GM18858 (cell line): Measurements from ENCODE around the gene SIK2.
A peak's percentile ranks its signal among the peaks of the same experiment; 100 is the strongest.
"Not testable (repeated sequence)": the region's sequence is repeated elsewhere in the genome, so short reads cannot be mapped to it uniquely, and the experiment has no call there.

Experiments
- ATAC-seq: cut with Tn5 transposase; IDR thresholded peaks from one replicate; pipeline ENCODE4 v1.9.1; 2021; ENCODE audit not compliant: unreplicated experiment

Gene SIK2

DNA sequence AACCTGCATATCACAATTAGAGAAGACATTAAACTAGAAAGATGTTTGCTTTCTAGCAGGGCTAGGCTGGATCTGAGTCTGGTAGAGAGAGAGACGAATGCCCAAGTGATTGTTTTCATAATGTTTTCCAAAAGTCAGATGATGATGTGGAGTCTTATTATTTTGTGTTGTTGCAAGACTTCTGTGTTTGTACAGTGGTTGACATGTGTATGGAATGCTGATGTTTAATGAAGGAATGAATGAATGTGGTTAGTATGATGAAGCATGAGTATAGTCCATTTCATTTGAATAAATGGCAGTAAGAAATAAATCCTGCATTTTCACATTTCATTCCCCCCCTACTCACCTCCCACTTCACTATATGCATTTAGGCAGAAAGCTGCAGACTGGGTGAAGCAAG is 94.3 kb downstream of the SIK2 start:
- no peak for ATAC-seq

DNA sequence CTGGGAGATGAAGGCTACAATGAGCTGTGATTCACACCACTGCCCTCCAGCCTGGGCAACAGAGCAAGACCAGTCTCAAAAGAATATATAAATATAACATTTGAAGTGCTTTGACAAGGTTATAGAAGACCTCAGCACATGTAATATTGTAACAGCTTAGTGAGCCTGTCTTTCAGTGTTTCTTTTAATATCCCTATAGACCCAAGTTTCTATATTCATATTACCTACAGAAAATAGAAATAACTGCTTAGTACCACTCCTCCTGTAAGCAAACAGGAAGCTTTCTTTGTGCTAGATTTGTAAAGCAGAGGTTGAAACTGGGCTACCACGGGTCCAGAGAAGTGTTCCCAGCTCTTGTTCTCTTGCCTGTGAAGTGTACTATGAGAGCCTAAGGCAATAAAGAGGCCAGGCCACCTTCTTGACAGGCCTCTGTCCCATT is 95.7 kb downstream of the SIK2 start:
- ATAC-seq: peak; percentile 67

DNA sequence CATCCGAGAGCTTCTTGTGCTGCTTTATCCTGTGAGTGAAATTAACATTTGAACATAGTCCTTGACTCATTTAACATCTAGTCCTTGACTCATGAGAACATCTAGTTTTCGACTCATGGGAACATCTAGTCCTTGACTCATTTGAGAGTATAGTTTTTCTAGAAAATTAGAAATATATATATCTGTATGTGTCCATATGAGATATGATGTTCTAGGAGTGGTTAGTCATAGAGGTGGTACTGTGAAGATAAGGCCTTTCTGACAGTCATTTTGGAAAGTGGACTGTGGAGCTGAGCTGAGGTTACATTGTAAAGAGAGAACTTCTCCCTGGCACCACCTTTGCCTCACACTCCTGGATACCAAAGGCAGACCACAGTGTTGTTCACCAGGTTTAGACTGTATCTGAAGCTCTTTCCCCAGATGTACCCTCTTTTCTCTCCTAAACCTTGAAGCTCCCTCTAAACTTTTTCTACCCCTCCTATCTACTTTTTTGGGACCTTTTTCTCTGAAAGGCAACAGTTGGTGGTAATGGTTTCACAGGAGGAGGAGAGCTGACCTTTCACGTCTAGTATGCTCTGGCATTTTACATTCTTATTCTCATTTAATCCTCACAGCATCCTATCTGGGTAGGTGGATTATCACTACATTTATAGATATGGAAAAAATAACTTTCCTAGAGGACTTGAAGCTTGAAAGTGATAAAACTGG is 96.8 kb downstream of the SIK2 start:
- no peak for ATAC-seq

DNA sequence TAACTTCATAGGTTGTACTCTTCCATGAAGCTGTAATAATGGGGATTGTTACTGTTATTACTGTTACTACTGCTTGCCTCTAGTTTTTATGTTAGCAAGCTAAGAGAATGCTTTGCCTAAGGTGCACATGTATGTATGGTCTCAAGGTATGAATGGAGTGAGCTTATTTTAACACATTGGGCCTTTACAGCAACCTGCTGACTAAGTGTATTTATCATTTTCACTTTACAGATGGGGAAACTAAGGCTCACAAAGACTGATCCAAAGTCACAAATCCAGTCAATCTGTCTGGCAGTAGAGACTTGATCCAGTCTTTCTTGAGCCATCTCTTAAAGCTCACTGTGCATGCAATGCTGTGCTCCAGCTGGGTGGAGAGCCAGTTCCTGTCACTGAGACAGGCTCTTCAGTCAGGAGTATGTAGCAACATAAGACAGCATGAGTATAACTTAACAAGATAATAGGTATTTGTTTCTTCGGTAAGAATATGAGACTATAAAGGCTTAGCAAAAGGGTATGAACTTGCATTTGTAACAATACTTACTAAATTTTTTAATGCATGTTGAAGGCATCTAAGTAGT is 97.4 kb downstream of the SIK2 start:
- no peak for ATAC-seq

DNA sequence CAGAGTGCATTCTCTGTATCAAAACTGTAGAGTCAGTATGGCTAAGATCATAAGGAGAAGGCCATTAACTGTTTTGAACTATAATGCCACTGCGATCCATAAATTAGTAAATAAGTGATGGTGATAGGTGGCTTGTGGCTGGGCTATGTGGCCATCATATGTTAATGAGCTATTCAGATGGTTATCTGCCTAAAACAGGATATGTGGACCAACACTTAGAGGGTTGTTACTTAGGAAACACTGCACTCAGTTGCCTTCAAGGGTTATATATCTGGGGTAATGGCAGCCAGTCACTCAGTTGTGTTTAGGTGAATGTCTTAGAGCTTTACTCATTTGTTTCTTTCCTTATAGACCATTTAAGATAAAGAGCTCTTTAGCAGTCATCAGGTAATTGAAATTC is 97.9 kb downstream of the SIK2 start:
- ATAC-seq: no peak

DNA sequence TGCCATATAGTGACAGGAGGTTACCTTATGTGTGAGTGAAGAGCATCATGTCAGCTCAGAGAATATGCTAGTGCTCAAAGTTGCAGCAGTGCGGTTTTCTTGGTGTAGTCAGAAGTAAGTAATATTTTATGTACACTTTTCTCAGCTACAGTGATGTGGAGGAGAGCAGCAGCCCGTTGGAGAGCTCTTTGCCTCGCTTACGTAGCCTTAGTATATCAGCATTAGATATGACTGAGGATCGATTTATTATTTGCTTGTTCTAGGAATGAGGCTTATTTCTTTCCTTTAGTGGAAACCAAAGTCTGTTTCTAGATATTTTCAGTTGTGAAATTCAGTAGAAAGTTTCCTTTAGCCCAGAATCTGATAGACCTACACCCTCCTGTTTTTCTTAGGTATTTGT is 100.4 kb downstream of the SIK2 start:
- ATAC-seq: no peak

DNA sequence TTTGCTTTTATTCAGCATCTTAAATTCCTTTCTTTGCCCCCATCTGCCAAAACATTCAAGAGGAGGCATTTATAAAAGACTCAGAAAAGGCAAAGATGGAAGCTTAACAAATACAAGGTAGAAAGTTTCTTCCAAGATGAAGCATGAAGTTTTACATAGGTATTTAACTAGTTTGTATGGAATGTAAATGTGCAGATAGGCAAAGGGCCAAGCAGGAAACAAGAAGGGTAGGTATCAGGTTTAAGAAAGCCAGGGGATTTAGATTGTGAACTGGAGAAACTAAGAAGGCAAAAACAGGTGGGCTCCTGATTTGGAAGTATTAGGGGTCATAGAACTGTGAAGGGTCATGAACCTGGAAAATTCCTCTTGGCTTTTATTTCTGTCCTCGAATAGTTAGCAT is 101.3 kb downstream of the SIK2 start:
- no peak for ATAC-seq

DNA sequence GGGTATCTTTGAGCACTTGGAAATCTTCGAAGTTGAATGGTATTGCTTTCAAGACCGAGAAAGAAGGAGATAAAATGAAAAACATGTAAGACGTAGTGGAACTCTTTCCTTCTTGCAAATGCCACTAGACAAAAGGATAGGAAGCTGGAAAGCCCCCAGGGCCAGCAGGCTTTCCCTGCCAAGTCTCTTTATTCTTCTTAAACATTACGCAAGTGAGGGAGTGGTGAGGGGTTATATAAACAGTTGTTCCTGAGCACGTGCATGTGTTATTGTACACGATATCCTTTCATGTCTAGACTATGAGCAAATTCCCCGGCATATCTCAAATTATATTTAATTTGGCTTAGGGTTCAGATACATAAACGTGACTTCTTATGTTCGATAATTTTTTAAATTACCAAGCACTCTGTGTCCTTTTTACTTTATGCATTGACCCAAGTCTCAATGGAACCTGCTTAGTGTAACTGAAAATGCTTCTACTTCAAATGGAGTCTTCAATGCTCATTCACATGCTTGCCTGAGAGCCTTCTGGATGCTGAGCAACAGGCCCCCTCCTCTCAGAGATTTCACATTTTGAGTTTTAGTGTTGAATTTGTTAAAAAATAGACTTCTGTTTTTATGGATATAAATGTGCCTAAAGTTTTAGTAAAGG is 104.9 kb downstream of the SIK2 start:
- no peak for ATAC-seq

DNA sequence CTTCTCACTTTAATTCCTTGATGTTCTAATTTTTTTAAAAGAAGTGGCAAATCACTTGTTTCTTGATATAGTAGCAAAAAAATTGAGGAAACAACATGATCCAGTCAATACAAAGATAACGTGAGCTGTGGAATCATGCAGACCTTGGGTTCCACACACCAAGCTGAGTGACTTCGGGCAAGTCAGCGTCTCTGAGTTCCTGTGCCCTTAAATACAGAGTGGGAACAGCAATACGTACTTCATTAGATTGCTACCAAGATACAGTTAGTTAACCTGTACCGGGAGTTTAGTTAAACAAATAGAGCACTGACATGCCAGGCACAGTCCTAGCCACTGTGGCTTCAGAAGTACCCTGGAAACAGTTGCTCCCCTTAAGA is 105.4 kb downstream of the SIK2 start:
- no peak for ATAC-seq

DNA sequence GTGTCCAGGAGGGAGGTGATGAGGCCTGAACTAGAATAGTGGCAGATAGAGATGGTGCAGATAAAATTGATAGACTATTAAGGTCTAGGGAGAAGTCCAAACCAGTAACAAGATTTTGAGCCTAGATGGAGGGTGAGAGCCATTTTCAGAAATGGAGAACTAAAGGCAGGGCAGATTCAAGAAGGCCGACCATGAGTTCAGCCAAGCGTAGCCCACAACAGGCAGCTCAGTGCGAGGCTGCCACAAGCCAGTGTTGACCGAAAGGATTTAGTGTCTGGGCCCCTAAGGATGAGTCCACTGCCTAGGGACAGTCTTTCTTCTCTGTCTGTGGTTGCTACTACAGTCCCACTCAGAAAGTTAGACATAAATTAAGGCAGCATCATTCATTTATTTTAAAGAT is 112.3 kb downstream of the SIK2 start:
- no peak for ATAC-seq

DNA sequence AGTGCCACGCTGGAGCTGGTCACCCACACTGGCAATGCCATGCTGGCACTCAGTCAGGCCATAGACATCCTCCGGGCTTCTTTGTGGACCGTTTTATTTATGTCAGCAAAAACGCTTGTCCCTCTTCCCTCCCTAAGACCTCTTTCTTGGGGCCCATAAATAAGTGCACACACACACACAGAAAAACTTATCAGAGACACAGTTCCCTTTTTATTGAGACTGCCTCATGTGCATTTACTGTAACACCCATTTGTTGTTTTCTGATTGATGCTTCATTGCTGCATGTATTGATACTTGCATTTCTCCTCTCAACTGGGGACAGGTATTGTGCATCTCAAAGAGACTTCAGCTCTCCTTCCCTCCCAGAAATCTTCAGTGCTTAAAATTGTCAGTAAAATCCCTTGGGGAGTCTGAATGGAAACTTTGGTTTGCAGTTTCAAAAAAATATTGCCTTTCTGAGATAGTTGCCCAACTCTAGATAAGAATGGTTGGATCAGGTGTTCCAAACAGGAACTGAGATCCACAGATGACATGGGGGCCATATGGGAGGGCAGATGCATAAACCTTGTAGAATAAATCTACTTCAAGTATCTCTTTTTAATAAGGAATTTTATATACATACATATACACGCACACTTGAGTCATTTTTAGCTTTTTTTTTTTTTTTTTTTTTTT is 113.0 kb downstream of the SIK2 start:
- ATAC-seq: no peak

DNA sequence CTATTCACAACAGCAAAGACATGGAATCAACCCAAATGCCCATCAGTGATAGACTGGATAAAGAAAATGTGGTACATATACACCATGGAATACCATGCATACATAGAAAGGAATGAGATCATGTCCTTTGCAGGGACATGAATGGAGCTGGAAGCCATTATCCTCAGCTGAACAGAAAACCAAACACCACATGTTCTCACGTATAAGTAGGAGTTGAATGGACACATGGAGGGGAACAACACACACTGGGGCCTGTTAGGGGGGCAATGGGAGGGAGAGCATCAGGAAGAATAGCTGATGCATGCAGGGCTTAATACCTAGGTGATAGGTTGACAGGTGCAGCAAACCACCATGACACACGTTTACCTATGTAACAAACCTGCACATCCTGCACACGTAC is 115.4 kb downstream of the SIK2 start:
- ATAC-seq: not testable (repeated sequence)

DNA sequence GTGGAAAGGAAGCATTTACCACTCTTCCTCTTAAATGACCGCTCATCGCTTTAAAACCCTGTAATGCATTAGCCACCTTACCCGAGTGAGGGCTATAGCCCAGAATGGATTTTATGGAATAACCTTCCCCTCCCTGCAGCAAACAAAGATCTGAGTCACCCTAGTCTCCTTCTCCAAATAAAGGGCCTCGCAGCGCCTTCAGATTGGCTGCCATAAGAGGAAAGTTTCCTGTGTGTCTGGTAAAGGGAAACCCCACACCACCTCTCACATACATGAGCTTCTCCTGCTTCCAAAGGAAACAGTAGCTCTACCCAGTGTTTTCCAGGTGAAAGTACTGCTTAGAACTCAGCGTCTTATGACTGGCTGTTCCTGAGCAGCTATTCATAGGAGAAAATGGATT is 116.2 kb downstream of the SIK2 start:
- no peak for ATAC-seq

DNA sequence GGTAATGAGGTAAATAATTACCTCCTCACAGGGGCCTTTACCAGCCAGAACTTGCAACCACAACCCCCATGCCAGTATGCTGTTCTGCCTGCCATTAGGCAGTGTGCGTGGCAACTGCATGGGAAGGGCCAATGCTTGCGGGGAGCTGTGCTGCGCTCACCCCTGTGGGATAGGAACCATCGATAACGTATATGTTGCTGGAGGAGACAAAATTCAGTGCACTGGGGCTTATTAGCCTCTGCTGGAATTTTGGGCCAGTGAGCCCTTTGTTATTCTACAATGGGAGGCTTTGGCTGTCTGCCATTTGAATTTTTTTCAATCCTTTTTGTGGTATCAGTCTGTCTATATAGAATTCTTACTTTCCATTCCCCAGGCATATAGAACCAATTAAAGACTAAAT is 116.6 kb downstream of the SIK2 start:
- no peak for ATAC-seq

DNA sequence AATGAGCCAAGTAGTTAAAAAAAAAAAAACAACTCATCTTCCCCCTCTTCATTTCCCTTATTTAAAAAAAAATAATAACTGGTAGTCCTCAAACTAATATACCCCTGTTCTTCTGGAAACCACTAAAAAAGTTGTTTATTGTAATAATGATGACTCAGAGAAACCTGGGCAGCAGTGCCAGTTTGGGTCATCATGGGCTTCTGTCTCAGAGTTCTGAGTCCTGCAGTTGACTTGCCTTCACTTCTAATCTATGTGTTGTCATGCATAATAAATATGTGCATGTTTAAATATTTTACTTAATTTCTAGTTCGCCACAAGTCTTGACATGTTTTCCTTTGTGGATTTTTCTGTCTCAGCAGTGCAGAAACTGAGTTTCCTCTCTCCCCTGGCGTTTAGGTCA is 117.1 kb downstream of the SIK2 start:
- ATAC-seq: no peak

DNA sequence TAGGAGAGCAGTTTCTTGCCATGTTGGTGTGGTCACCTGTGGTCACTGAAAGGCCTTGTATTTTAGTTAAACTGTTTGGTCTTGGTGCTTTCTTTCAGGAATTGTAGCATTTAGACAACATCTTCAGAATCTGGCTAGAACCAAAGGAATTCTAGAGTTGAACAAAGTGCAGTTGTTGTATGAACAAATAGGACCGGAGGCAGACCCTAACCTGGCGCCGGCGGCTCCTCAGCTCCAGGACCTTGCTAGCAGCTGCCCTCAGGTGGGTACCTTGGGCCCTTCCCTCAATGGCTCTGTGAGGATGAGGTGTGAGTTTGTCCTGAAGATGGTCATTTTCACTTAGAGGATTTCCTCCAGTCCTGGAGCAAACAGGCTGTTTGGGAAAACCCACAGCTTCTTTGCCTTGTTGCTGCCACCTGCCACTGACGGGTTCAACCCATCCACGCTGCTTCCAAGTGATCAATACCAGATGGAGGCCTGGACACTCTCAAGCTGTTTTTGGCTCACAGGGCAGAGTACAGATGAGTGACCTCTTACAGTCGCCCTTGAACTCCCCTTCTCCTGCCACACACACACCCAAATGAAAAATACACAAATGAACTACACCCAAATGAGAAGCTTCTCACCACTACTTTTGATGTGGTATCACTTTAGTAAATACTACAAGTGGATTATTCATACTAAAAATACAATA is 118.7 kb downstream of the SIK2 start:
- no peak for ATAC-seq

DNA sequence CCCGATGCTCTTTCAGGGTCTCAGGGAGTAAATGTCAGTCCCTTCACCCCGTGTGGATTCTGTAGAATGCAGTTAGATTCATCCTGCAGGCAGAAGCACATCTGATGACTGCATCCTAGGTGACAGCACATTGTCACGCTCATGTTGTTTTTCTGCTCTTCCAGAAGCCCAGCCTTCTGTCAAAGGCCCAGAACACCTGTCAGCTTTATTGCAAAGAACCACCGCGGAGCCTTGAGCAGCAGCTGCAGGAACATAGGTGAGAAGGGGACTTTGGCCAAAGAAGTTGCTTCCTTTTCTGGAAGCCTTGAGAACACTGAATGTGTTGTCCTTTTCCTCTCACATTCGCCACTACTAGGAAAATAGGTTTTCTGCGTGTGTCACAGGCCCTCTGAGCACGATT is 120.3 kb downstream of the SIK2 start:
- no peak for ATAC-seq

DNA sequence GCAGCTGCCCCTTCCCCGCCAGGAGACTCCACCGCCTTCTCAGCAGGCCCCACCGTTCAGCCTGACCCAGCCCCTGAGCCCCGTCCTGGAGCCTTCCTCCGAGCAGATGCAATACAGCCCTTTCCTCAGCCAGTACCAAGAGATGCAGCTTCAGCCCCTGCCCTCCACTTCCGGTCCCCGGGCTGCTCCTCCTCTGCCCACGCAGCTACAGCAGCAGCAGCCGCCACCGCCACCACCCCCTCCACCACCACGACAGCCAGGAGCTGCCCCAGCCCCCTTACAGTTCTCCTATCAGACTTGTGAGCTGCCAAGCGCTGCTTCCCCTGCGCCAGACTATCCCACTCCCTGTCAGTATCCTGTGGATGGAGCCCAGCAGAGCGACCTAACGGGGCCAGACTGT is 121.3 kb downstream of the SIK2 start:
- no peak for ATAC-seq

DNA sequence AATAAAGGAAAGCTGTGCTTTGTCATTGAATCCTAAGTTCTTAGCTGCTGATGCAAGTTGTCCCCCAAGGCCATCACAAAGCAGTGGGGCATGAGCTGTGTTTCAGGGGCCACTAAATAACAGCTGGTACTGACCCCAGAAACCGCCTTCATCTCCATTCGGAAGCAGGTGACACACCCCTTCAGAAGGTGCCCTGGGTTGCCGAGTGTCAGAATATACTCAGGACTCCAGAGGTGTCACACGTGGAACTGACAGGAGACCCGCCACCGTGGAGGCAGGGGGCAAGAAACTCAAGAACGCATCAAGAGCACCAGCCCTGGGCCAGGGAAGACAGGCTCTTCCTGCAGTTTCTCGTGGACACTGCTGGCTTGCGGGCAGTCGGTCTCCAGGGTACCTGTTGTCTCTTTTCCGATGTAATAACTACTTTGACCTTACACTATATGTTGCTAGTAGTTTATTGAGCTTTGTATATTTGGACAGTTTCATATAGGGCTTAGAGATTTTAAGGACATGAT is 122.4 kb downstream of the SIK2 start:
- no peak for ATAC-seq

DNA sequence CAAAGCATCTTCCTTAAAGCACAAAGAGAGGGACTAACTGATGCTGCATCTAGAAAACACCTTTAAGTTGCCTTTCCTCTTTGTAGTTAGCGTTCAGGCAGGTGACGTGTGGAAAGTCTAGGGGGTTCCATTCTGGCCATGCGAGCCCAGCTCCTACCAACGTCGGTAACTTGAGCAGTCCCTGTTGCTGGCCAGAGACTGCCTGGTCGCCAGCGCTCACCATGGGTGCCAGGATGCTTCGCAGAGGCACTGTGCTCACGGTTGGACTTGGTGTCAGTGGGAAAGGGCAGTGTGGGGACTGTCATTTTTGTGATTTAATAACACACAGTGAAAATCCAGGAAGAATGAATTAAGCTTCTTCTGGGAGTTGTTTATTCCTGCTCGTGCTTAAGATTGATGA is 123.4 kb downstream of the SIK2 start:
- ATAC-seq: no peak

DNA sequence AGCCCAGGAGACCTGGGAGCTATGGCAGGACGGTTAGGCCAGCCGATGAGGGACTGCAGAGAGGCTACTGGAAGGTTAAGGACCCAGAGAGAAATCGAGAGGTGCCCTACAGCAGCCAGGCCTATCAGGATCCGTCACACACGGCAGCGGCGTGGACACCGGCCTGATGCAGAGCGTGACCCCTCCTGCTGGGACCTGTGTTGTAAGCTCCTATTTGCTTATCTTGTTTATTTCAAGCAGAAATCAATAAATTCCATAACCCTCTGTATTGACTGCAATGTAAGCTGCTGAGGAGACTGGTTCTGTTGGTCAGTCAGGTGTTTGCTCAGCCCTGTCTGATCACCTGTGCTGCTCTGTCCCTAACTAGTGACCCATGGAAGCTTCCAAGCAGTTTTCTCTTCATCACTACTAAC is 124.1 kb downstream of the SIK2 start:
- ATAC-seq: no peak
